H9 (cell line): ENCODE measurements around the gene GATA5. TPM values are rescaled to one million over a fixed set of nuclear protein-coding genes. Genes with fewer than 3 reads are reported as not detected.

Experiments used
- DNase-seq: peaks from one replicate; pipeline ENCODE4 v3.0.0-alpha.2; 2017
- H2AFZ ChIP-seq: one replicate; pipeline ENCODE4 v1.6.1; 2013; ENCODE audit warnings: mild to moderate bottlenecking, low read length, control low read depth, moderate library complexity
- H2AK5ac ChIP-seq: 2 replicates; pipeline ENCODE4 v1.6.1; 2013; ENCODE audit warnings: low read length, control low read depth, mixed read lengths; ENCODE audit not compliant: insufficient read length
- H2BK120ac ChIP-seq: one replicate; pipeline ENCODE4 v1.6.1; 2013; ENCODE audit warnings: low read depth, mild to moderate bottlenecking, low read length, control low read depth, inconsistent platforms; ENCODE audit not compliant: poor library complexity, severe bottlenecking
- H2BK12ac ChIP-seq: 2 replicates; pipeline ENCODE4 v1.6.1; 2013; ENCODE audit warnings: low read length, control low read depth, mixed read lengths, low read depth; ENCODE audit not compliant: insufficient read length
- H2BK15ac ChIP-seq: 2 replicates; pipeline ENCODE4 v1.6.1; 2013; ENCODE audit warnings: low read depth, low read length, control low read depth
- H2BK20ac ChIP-seq: one replicate; pipeline ENCODE4 v1.6.1; 2013; ENCODE audit warnings: low read depth, mild to moderate bottlenecking, low read length, control low read depth, inconsistent platforms; ENCODE audit not compliant: poor library complexity, severe bottlenecking
- H2BK5ac ChIP-seq: 2 replicates; pipeline ENCODE4 v1.6.1; 2013; ENCODE audit warnings: low read length, control low read depth, mixed read lengths; ENCODE audit not compliant: insufficient read length
- H3K14ac ChIP-seq: 2 replicates; pipeline ENCODE4 v1.6.1; 2013; ENCODE audit warnings: low read length, control low read depth; ENCODE audit not compliant: insufficient read depth
- H3K18ac ChIP-seq: 2 replicates; pipeline ENCODE4 v1.6.1; 2013; ENCODE audit warnings: low read depth, mild to moderate bottlenecking, mixed read lengths, low read length, control low read depth; ENCODE audit not compliant: insufficient read length
- H3K23ac ChIP-seq: 2 replicates; pipeline ENCODE4 v1.6.1; 2013; ENCODE audit warnings: low read length, control low read depth, mixed read lengths, low read depth; ENCODE audit not compliant: insufficient read length
- H3K23me2 ChIP-seq: 2 replicates; pipeline ENCODE4 v1.6.1; 2013; ENCODE audit warnings: low read depth, mild to moderate bottlenecking, mixed read lengths, low read length, control low read depth; ENCODE audit not compliant: insufficient read length, poor library complexity, severe bottlenecking
- H3K27ac ChIP-seq: 2 replicates; pipeline ENCODE4 v1.5.1; 2013; ENCODE audit warnings: low read length, control low read depth, mixed read lengths, low read depth; ENCODE audit not compliant: insufficient read length
- H3K27me3 ChIP-seq: 2 replicates; pipeline ENCODE4 v1.6.1; 2013; ENCODE audit warnings: low read length, control low read depth, inconsistent platforms; ENCODE audit not compliant: insufficient read depth
- H3K4ac ChIP-seq: 2 replicates; pipeline ENCODE4 v1.6.1; 2013; ENCODE audit warnings: low read depth, mild to moderate bottlenecking, control low read depth, inconsistent platforms, low read length, moderate library complexity
- H3K4me1 ChIP-seq: 2 replicates; pipeline ENCODE4 v1.6.1; 2013; ENCODE audit warnings: low read length, control low read depth, inconsistent platforms; ENCODE audit not compliant: insufficient read depth
- H3K4me2 ChIP-seq: 2 replicates; pipeline ENCODE4 v1.6.1; 2013; ENCODE audit warnings: low read length, control low read depth, mixed read lengths; ENCODE audit not compliant: insufficient read length, insufficient read depth
- H3K56ac ChIP-seq: 2 replicates; pipeline ENCODE4 v1.6.1; 2013; ENCODE audit warnings: low read depth, mild to moderate bottlenecking, mixed read lengths, low read length, control low read depth; ENCODE audit not compliant: insufficient read length
- H3K79me1 ChIP-seq: 2 replicates; pipeline ENCODE4 v1.6.1; 2013; ENCODE audit warnings: low read depth, mild to moderate bottlenecking, moderate library complexity, low read length, control low read depth, inconsistent platforms; ENCODE audit not compliant: insufficient read depth, poor library complexity, severe bottlenecking
- H3K79me2 ChIP-seq: 2 replicates; pipeline ENCODE4 v1.6.1; 2013; ENCODE audit warnings: low read length, control low read depth, inconsistent platforms; ENCODE audit not compliant: insufficient read depth
- H3K9ac ChIP-seq: 2 replicates; pipeline ENCODE4 v1.6.1; 2013; ENCODE audit warnings: low read length, control low read depth, mixed read lengths; ENCODE audit not compliant: insufficient read length; ENCODE audit errors: extremely low read depth
- H3K9me3 ChIP-seq: one replicate; pipeline ENCODE4 v1.6.1; 2013; ENCODE audit warnings: low read depth, low read length, inconsistent platforms; ENCODE audit not compliant: control insufficient read depth
- H3T11ph ChIP-seq: one replicate; pipeline ENCODE4 v1.6.1; 2013; ENCODE audit warnings: mild to moderate bottlenecking, low read length, control low read depth, inconsistent platforms
- H4K20me1 ChIP-seq: one replicate; pipeline ENCODE4 v1.6.1; 2013; ENCODE audit not compliant: control insufficient read depth, insufficient read length, insufficient read depth
- H4K5ac ChIP-seq: 2 replicates; pipeline ENCODE4 v1.6.1; 2013; ENCODE audit warnings: low read depth, mild to moderate bottlenecking, mixed read lengths, low read length, control low read depth; ENCODE audit not compliant: insufficient read length
- H4K8ac ChIP-seq: replicated peaks from 2 replicates; pipeline ENCODE4 v1.6.1; 2013; ENCODE audit warnings: low read length, control low read depth, mixed read lengths, low read depth; ENCODE audit not compliant: insufficient read length
- H4K91ac ChIP-seq: 2 replicates; pipeline ENCODE4 v1.6.1; 2013; ENCODE audit warnings: low read depth, mild to moderate bottlenecking, moderate library complexity, mixed read lengths, low read length, control low read depth; ENCODE audit not compliant: insufficient read length
- H3K27ac Mint-ChIP-seq, 3 experiments: 2 replicates in 2 of 3; 3 replicates in 1 of 3; pipeline ENCODE4 v1.8.0; 2020 to 2021; ENCODE audit warnings: mixed read lengths in 3 of 3, mild to moderate bottlenecking in 1 of 3, moderate library complexity in 1 of 3
- H3K27me3 Mint-ChIP-seq: 2 replicates; pipeline ENCODE4 v1.8.0; 2021; ENCODE audit warnings: low read depth, mild to moderate bottlenecking, moderate library complexity, mixed read lengths
- H3K36me3 Mint-ChIP-seq, 3 experiments: 2 replicates in 2 of 3; 3 replicates in 1 of 3; pipeline ENCODE4 v1.8.0; 2020 to 2021; ENCODE audit warnings: low read depth in 3 of 3, mixed read lengths in 3 of 3; ENCODE audit not compliant: insufficient read depth in 1 of 3
- H3K4me1 Mint-ChIP-seq, 2 experiments: 2 replicates each; pipeline ENCODE4 v1.8.0; 2020; ENCODE audit warnings: mixed read lengths in 2 of 2
- H3K4me3 Mint-ChIP-seq, 2 experiments: 2 replicates in 1 of 2; 3 replicates in 1 of 2; pipeline ENCODE4 v1.8.0; 2020 to 2021; ENCODE audit warnings: mild to moderate bottlenecking in 2 of 2, mixed read lengths in 2 of 2, moderate library complexity in 1 of 2
- H3K9me3 Mint-ChIP-seq, 2 experiments: 2 replicates in 1 of 2; 3 replicates in 1 of 2; pipeline ENCODE4 v1.8.0; 2020; ENCODE audit warnings: mild to moderate bottlenecking in 2 of 2, mixed read lengths in 2 of 2, moderate library complexity in 1 of 2
- WGBS: extraction: QIAGEN DNeasy Blood & Tissue Kit; methylation state at CpG from one replicate; pipeline ENCODE4 v1.1.7; 2013; ENCODE audit warnings: missing lambda C conversion rate, low lambda C conversion rate, mixed read lengths; ENCODE audit not compliant: insufficient read length; ENCODE audit errors: extremely low coverage; 5-methylcytosine and 5-hydroxymethylcytosine counted together
- total RNA-seq: library from RNA; stranded (reverse); gene quantifications from 2 replicates; pipeline ENCODE4 v1.2.1, GENCODE V29; 2021
- TF ChIP-seq, protein P1 (sequence below): fragments of 200-600 bp; sonication (generic); conservative IDR thresholded peaks from 3 replicates; pipeline ENCODE4 v1.8.0; 2021; ENCODE audit warnings: antibody characterized with exemption, mild to moderate bottlenecking

The GATA5 gene
- total RNA-seq, 1 experiment from 2014 or later = 0.24 TPM

DNA sequence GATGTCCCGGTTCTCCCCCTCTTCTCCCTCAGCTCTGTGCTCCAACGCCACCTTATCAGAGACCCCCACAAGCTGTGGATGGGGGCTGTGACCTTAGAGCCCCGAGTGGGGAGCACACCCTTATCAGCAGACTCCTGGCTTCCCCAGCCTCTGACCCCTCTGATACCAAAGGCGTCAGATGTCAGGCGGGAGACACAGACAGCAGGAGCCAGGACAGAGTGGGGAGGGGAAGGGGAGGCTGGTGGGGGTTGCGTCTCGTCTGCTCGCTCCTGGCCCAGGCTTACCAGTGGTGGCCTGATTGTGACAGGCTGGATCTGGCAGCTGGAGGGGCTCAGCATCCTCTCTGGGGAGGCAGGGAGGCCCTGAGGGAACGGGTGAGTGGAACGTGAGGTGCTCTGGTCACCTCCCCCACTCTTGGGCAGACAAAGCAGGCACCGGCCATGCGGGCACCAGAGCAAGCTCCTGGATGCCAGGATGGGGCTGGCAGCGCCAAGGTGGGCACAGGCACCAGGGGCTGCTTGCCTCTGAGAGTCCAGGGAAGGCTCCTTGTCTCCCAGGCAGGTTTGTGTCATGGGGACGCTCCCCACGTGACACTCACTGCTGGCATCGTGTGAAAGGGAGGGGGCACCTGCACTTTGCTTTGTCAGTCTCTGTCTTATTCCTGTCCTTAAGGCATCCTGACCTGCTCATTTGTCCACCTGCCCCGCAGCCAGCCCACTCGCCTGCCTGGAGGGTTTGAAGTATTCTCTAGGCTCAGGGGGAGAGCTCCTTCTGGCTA is 27.8 kb upstream of the GATA5 start:
- H3K27me3 ChIP-seq = no peaks in the 10 kb centered on the region
- H3K4ac ChIP-seq = no peak overlapping the region
- no peak overlapping the region for H3K23ac ChIP-seq
- Mint-ChIP-seq H3K27me3 (peaks cover 24% of the 10 kb centered on the region), H3K27ac (no peak overlapping the region; a peak in 1 of 7 replicates), H3K4me1 (0 out of 4 replicates have a peak, but pooled peaks cover 0 to 3% of the 10 kb centered on the region in 2 experiments), H3K9me3 (peaks cover 2 to 9% of the 10 kb centered on the region in 2 experiments; a peak in 4 of 5 replicates), H3K4me3 (no peak overlapping the region), H3K36me3 (no peaks in the 10 kb centered on the region)
- H3T11ph ChIP-seq = no peak overlapping the region
- no peak overlapping the region for H2BK20ac ChIP-seq
- H2BK120ac ChIP-seq = no peak overlapping the region
- H3K9me3 ChIP-seq = no peaks in the 10 kb centered on the region
- H2BK5ac ChIP-seq = no peak overlapping the region
- H2AK5ac ChIP-seq = no peak overlapping the region
- no peaks in the 10 kb centered on the region for H4K20me1 ChIP-seq
- H4K91ac ChIP-seq = no peak overlapping the region
- H4K8ac ChIP-seq = no peak overlapping the region
- WGBS = no CpG with 5 or more reads among the region's 18 CpGs
- H3K79me1 ChIP-seq = no peaks in the 10 kb centered on the region
- no peak overlapping the region for H3K4me2 ChIP-seq
- H3K79me2 ChIP-seq = no peaks in the 10 kb centered on the region
- H3K23me2 ChIP-seq = no peaks in the 10 kb centered on the region
- H4K5ac ChIP-seq = no peak overlapping the region
- H2BK12ac ChIP-seq = no peak overlapping the region
- no peak overlapping the region for H2BK15ac ChIP-seq
- TF ChIP-seq, protein P1, sequence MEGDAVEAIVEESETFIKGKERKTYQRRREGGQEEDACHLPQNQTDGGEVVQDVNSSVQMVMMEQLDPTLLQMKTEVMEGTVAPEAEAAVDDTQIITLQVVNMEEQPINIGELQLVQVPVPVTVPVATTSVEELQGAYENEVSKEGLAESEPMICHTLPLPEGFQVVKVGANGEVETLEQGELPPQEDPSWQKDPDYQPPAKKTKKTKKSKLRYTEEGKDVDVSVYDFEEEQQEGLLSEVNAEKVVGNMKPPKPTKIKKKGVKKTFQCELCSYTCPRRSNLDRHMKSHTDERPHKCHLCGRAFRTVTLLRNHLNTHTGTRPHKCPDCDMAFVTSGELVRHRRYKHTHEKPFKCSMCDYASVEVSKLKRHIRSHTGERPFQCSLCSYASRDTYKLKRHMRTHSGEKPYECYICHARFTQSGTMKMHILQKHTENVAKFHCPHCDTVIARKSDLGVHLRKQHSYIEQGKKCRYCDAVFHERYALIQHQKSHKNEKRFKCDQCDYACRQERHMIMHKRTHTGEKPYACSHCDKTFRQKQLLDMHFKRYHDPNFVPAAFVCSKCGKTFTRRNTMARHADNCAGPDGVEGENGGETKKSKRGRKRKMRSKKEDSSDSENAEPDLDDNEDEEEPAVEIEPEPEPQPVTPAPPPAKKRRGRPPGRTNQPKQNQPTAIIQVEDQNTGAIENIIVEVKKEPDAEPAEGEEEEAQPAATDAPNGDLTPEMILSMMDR = no peak
- H2AFZ ChIP-seq = no peak overlapping the region
- no peak overlapping the region for H3K27ac ChIP-seq
- H3K56ac ChIP-seq = no peak overlapping the region
- no peak for DNase-seq
- H3K18ac ChIP-seq = no peak overlapping the region
- no peak overlapping the region for H3K9ac ChIP-seq
- H3K14ac ChIP-seq = no peak overlapping the region
- no peaks in the 10 kb centered on the region for H3K4me1 ChIP-seq
